Stomach smooth muscle (tissue), 2 donors: ENCODE data around the gene SOCS1.
"Not testable (repeated sequence)": the region's sequence is repeated elsewhere in the genome, so short reads cannot be mapped to it uniquely, and the experiment has no call there.

Experiments
- H3K27ac ChIP-seq: one replicate; pipeline ENCODE4 v1.7.0; 2013; ENCODE audit warnings: mild to moderate bottlenecking, low read length, inconsistent platforms
- H3K27me3 ChIP-seq, 2 donors: one replicate each; pipeline ENCODE4 v1.7.0; 2013; ENCODE audit warnings: low read length in 2 of 2; ENCODE audit not compliant: insufficient read depth in 2 of 2, control insufficient read depth in 1 of 2
- H3K36me3 ChIP-seq, 2 donors: one replicate each; pipeline ENCODE4 v1.7.0; 2013; ENCODE audit warnings: low read length in 2 of 2; ENCODE audit not compliant: control insufficient read depth in 2 of 2, insufficient read depth in 2 of 2
- H3K4me1 ChIP-seq: one replicate; pipeline ENCODE4 v1.7.0; 2013; ENCODE audit warnings: low read length; ENCODE audit not compliant: control insufficient read depth, insufficient read depth
- H3K4me3 ChIP-seq, 2 donors: one replicate each; pipeline ENCODE4 v1.7.0; 2013; ENCODE audit warnings: low read length in 2 of 2
- H3K9ac ChIP-seq, 2 donors: one replicate each; pipeline ENCODE4 v1.7.0; 2013; ENCODE audit warnings: low read length in 2 of 2, mild to moderate bottlenecking in 1 of 2
- H3K9me3 ChIP-seq, 2 donors: one replicate each; pipeline ENCODE4 v1.7.0; 2013; ENCODE audit warnings: low read length in 2 of 2; ENCODE audit not compliant: control insufficient read depth in 2 of 2
- donor health status: healthy.
- donor health status: Pancreatic carcinoma.

SOCS1 gene

DNA sequence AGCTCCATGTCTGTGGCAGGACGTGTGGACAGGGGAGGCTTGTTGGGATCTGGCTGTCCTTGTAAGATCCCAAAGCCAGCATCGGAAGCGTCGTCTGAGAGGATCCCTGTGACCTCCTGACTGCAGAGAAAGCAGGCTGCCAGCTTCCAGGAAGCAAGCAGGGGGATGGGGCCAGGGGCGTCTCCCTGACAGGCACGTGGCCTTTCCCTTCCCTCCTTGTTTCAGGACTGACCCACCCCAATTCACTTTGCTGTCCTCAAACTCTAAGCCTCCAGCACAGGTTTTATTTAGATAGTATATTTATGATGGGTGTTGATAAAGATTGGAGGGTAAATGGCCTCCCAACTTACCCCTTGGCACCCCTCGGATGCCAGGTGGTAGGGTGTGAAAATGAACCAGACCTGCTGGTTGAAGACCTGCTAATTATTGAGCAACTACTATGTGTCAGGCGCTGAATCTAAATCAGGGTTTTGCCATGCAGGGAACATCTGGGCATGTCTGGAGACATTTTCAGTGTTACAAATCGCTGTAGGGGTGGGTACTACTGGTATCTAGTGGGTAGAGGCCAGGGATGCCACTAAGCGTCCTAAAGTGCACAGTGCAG is 24.5 kb downstream of the SOCS1 start:
- Histone ChIP-seq H3K27ac (no peak overlapping the region), H3K9me3 (no peaks in the 10 kb centered on the region), H3K9ac (no peak overlapping the region), H3K4me3 (no peak overlapping the region), H3K36me3 (no peaks in the 10 kb centered on the region), H3K4me1 (no peaks in the 10 kb centered on the region), H3K27me3 (no peaks in the 10 kb centered on the region)

DNA sequence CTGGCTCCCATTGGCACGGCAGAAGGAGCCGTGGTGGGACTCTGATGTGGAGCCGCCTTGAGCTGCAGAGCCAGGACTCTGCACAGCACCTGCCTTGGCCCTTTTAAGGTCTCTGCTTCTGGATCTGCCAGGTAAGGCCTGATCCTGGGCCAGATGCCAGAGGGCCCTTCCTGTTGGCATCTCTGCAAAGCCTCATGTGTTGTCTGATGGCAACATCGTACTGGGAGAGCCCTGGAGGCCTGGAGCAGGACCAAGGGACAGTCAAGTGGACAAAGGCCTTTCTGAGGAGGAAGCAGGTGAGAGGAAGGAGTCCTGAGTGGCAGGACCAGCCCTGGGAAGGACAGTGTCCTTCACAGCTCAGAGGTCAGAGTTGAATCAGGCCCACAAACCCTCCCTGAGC is 26.1 kb downstream of the SOCS1 start:
- H3K4me3 ChIP-seq = no peak overlapping the region
- H3K27ac ChIP-seq = no peak overlapping the region
- no peaks in the 10 kb centered on the region for H3K9me3 ChIP-seq
- no peaks in the 10 kb centered on the region for H3K36me3 ChIP-seq
- H3K4me1 ChIP-seq = no peaks in the 10 kb centered on the region
- no peaks in the 10 kb centered on the region for H3K27me3 ChIP-seq
- no peak overlapping the region for H3K9ac ChIP-seq

DNA sequence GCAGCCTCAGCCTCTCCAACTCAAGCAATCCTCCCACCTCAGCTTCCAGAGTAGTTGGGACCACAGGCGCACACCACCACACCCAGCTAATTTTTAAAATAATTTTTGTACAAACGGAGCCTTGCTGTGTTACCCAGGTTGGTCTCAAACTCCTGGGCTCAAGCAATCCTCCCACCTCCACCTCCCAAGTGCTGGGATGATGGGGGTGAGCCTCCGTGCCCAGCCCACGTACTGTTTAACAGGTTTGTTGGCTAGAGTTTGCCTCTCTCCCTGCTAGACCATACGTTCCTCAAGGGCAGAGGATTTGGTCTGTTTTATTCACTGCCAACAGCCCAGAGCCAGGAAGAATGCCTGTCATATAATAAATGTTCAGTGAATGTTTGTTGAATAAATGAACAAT is 26.6 kb downstream of the SOCS1 start:
- Histone ChIP-seq H3K27ac (no peak overlapping the region), H3K27me3 (no peaks in the 10 kb centered on the region), H3K9ac (no peak overlapping the region), H3K4me1 (no peaks in the 10 kb centered on the region), H3K4me3 (no peak overlapping the region), H3K9me3 (no peaks in the 10 kb centered on the region), H3K36me3 (no peaks in the 10 kb centered on the region)

DNA sequence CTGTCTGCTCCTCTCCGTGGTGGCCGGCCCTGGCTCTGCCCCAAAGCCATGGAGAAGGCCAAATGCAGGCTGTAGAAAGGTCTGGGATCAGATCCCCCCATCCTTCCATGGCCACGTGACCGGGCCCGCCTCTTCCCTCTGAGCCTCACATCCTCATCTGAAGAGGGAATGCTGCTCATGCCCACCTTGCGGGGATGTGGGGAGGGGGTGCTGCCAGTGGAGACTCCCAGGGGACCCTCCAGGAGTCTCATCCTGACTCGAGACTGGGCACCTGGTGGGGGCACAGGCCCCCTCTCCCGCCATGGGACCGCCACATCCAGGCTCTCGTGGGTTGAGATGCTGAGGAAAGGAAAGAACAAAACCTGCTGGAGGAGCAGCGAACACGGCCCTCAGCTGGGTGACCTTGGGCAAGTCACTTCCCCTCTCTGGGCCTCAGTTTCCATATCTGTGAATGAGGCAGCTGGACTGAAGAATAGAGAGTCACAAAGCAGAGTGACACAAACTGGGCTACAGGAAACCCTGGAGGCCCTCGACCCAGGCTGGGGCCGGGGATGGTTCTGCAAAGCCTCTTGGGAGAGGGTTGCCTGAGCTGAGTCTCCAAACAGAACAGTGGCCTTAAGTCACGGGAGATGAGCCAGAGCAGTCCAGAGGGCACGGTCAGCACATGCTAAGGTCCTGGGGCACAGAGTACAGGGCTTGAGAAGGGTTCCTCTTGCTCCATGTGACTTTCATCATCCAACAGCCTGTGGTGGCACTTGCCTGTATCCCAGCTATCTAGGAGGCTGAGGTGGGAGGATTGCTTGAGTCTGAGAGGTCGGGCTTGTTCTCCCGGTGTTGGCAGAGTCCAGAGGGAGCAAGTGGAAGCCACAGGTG is 30.1 kb downstream of the SOCS1 start:
- H3K36me3 ChIP-seq = no peaks in the 10 kb centered on the region
- no peaks in the 10 kb centered on the region for H3K27me3 ChIP-seq
- no peak overlapping the region for H3K27ac ChIP-seq
- no peaks in the 10 kb centered on the region for H3K9me3 ChIP-seq
- H3K9ac ChIP-seq = no peak overlapping the region
- no peaks in the 10 kb centered on the region for H3K4me1 ChIP-seq
- peak overlapping the region in 1 of 2 donors; percentile 22 for H3K4me3 ChIP-seq

DNA sequence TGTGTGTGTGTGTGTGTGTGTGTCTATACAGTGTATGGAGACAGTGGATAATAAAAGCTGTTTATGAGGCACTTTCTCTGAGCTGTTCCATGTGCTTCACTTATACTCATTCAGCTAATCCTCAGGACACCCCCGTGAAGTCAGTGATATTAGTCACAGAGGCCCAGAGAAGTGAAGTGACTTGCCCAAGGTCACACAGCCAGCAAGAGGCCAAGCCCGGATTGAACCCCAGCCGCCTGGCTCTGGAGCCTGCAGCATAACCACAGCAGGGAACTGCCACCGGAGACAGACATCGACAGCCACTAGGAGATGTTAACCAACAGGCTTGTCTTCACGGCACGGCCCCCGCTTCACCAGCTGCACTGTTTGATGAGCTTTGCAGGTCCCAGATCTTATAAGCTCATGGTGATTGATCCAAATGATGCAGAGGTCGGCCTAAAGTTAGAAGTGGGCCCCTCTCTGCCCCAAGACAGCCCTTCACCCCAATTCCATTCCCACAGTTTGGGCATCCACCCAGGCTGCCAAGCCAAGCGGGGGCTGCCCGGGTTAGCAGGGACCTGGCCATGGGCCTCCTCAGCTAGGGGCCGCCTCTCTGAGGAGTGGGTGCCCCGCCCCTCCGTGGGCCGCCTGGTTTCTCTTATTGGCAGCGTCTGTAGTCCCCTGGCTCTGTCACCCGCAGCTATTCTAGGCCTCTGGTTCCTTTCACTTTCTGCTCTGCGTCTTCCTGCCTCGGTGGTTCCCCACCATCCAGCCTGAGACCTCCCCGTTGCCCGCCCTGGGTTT is 30.9 kb downstream of the SOCS1 start:
- Histone ChIP-seq H3K27me3 (no peaks in the 10 kb centered on the region), H3K27ac (no peak overlapping the region), H3K4me3 (peak overlapping the region in 1 of 2 donors; percentile 22), H3K9ac (no peak overlapping the region), H3K4me1 (no peaks in the 10 kb centered on the region), H3K36me3 (no peaks in the 10 kb centered on the region), H3K9me3 (no peaks in the 10 kb centered on the region)

DNA sequence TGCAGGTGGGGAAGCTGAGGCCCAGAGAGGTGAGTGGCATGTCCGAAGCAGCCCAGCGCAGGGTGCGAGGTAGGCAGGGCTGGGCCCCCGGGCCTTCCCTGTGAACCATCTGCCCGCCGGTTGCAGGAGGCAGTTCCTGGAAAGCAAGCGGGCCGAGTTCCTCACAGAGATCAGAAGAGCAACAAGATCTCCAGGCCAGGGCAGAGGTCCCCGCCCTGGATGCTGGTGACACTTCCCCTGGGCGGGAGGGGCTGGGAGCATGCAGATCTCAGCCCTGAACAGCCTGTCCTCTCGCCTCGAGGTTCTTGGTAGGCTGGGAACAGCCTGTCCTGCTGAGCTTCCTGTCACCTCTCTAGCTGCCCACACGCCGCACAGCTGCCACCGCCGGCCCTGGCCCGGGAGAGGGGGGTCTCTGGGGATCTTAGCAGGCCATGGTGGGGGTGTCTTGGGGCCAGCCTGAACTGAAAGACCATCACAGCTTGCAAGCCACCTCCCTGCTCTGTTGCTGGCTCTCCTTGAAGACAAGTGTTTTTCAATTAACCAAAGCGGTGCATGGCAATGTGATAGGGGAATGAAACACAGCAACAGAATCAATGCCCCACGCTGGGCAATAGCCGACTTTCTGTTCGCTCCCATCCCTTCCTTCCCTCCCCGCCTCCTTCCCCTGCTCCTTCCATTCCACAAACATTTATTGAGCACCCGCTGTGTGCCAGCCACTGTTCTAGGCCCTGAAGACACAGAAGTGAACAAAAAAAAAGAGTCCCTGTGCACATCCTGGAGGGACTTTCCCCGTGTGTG is 31.7 kb downstream of the SOCS1 start:
- H3K36me3 ChIP-seq = no peaks in the 10 kb centered on the region
- no peaks in the 10 kb centered on the region for H3K27me3 ChIP-seq
- no peaks in the 10 kb centered on the region for H3K4me1 ChIP-seq
- H3K9ac ChIP-seq = no peak overlapping the region
- H3K27ac ChIP-seq = no peak overlapping the region
- H3K4me3 ChIP-seq = no peak overlapping the region
- H3K9me3 ChIP-seq = no peaks in the 10 kb centered on the region

DNA sequence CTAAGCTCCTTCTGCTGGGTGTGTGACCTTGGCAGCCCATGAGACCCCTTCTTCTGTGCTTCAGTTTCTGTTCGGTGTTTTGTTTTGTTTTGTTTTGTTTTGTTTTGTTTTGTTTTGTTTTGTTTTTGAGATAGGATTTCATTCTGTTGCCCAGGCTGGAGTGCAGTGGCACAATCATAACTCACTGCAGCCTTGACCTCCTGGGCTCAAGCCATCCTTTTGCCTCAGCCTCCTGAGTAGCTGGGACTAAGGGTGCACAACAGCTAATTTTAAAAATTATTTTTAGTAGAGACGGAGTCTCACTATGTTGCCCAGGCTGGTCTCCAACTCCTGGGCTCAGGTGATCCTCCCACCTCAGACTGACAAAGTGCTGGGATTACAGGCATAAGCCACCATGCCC is 35.5 kb downstream of the SOCS1 start:
- not testable (repeated sequence) for H3K4me3 ChIP-seq

DNA sequence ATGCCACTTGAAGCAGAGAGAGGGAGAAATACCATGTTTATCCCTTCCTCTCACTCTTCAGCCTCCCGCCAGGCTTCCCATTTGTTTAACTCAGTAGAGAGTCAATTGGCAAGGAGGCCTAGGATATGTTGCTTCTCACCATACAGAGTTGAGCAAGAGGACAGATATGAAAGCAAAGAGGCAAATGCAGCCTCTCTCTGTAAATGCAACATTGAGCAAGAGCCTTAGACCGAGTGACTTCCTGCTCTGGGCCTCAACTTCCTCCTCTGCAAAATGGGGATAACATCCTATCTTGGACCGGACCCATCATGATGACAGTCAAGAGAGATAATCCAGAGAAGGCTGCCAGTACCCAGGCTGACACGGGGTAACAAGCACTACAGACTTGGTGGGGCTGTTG is 36.8 kb downstream of the SOCS1 start:
- H3K27ac ChIP-seq = no peak overlapping the region
- no peaks in the 10 kb centered on the region for H3K27me3 ChIP-seq
- H3K4me1 ChIP-seq = no peaks in the 10 kb centered on the region

More for the DNA sequence above, 35.5 kb downstream of the SOCS1 start:
- H3K9ac ChIP-seq, H3K36me3 ChIP-seq, H3K27ac ChIP-seq, H3K4me1 ChIP-seq, H3K27me3 ChIP-seq: not testable (repeated sequence)
- H3K9me3 ChIP-seq = peaks cover 13 to 20% of the 10 kb centered on the region in 2 donors

DNA sequence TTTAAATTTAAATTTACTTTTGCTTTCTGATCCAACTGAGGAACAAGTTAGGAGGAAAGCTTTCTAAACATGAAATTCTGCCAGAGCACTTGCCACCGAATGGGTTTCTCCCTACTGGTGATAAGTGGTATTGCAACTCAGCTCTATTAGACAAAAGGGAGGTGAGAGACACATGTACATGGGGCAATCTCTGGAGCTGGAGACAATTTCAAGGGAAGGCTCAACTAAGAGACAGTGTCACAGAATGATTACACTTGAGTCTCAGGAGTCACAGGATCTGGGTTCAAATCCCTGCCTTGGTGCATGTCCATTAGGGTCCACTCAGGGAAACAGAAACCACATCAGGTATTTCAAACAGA is 37.4 kb downstream of the SOCS1 start:
- Histone ChIP-seq H3K27me3 (no peaks in the 10 kb centered on the region), H3K9me3 (peaks cover 13 to 20% of the 10 kb centered on the region in 2 donors), H3K9ac (no peak overlapping the region), H3K4me3 (no peak overlapping the region), H3K27ac (no peak overlapping the region), H3K4me1 (no peaks in the 10 kb centered on the region), H3K36me3 (no peaks in the 10 kb centered on the region)

More for the DNA sequence above, 36.8 kb downstream of the SOCS1 start:
- Histone ChIP-seq H3K9ac (no peak overlapping the region), H3K4me3 (no peak overlapping the region), H3K36me3 (no peaks in the 10 kb centered on the region), H3K9me3 (peaks cover 13 to 20% of the 10 kb centered on the region in 2 donors)
